Activated CD8-positive, alpha-beta T cell treated with anti-CD3 and anti-CD28 coated beads, Interleukin-2, amount 10 ng/mL, durations not matched to agents 7 days and 5 days (primary cell): Measurements from ENCODE around the gene NOP56. TPM values are rescaled to one million over a fixed set of nuclear protein-coding genes. Genes with fewer than 3 reads are reported as not detected.
"Not testable (repeated sequence)": the region's sequence is repeated elsewhere in the genome, so short reads cannot be mapped to it uniquely, and the experiment has no call there.

ENCODE experiments used
- ATAC-seq: fragments of 150-1000 bp; cut with Tn5 transposase; one replicate; pipeline ENCODE4 v1.10.0; 2021; ENCODE audit warnings: moderate library complexity
- CTCF ChIA-PET: fragments of 350-600 bp; sonication (Branson Sonifier 250); formaldehyde crosslinking; loops from one replicate; lab custom pipeline; 2021; ENCODE audit warnings: antibody characterized with exemption; lab: Charles Lee
- POLR2A ChIA-PET: fragments of 350-600 bp; sonication (Branson Sonifier 250); formaldehyde crosslinking; loops from one replicate; lab custom pipeline; 2021; ENCODE audit warnings: antibody characterized with exemption; lab: Charles Lee
- DNase-seq: peaks from one replicate; pipeline ENCODE4 v3.0.0-alpha.2; 2020
- H3K27ac Mint-ChIP-seq: one replicate; pipeline ENCODE4 v1.8.0; 2021; ENCODE audit warnings: mild to moderate bottlenecking, mixed read lengths
- H3K27me3 Mint-ChIP-seq: one replicate; pipeline ENCODE4 v1.8.0; 2021; ENCODE audit warnings: low read depth, mixed read lengths
- H3K36me3 Mint-ChIP-seq: one replicate; pipeline ENCODE4 v1.8.0; 2021; ENCODE audit warnings: low read depth, mixed read lengths
- H3K4me1 Mint-ChIP-seq: one replicate; pipeline ENCODE4 v1.8.0; 2021; ENCODE audit warnings: low read depth, mixed read lengths
- H3K4me3 Mint-ChIP-seq: one replicate; pipeline ENCODE4 v1.8.0; 2021; ENCODE audit warnings: mild to moderate bottlenecking, mixed read lengths
- H3K9me3 Mint-ChIP-seq: one replicate; pipeline ENCODE4 v1.8.0; 2022; ENCODE audit warnings: mixed read lengths; ENCODE audit not compliant: insufficient read depth
- total RNA-seq, 2 experiments: library from RNA; stranded (reverse); gene quantifications; one replicate each; pipeline ENCODE4 v1.2.3, GENCODE V29; 2021

Gene NOP56
- total RNA-seq, 2 experiments from 2014 or later, result 441 to 450 TPM

- CTCF ChIA-PET, result interaction anchor here (4.0 to 7.0 kb wide), 2 partner anchors 52 to 62 kb away, joined by 37 to 140 read pairs; no protein-coding TSS in a partner anchor
- no peak for DNase-seq
- H3K27me3 Mint-ChIP-seq, result peaks cover 42% of the 10 kb centered on the region
- no peaks in the 10 kb centered on the region for H3K9me3 Mint-ChIP-seq
- peaks cover 3% of the 10 kb centered on the region for H3K36me3 Mint-ChIP-seq
- H3K4me3 Mint-ChIP-seq, result no peak overlapping the region
- ATAC-seq, result no peak
- H3K27ac Mint-ChIP-seq, result no peak overlapping the region
- POLR2A ChIA-PET, result no interaction called here
- H3K4me1 Mint-ChIP-seq, result peaks cover 30% of the 10 kb centered on the region
Observed at GRCh38 chr20:2690213-2690612, 37.8 kb downstream of the NOP56 start.

- H3K4me1 Mint-ChIP-seq, result peaks cover 25% of the 10 kb centered on the region
- H3K27me3 Mint-ChIP-seq, result peaks cover 47% of the 10 kb centered on the region
- no peaks in the 10 kb centered on the region for H3K9me3 Mint-ChIP-seq
- H3K4me3 Mint-ChIP-seq, result no peak overlapping the region
- ChIA-PET CTCF (interaction anchor here (7.0 kb wide), 1 partner anchor 52 kb away, joined by 140 read pairs; no protein-coding TSS in a partner anchor), POLR2A (no interaction called here)
- ATAC-seq (no peak), DNase-seq (no peak)
- peaks cover 3% of the 10 kb centered on the region for H3K36me3 Mint-ChIP-seq
- H3K27ac Mint-ChIP-seq, result no peak overlapping the region
Observed at GRCh38 chr20:2690718-2691117, 38.3 kb downstream of the NOP56 start.

GRCh38 chr20:2691127-2691526, 38.7 kb downstream of the NOP56 start:
- no peaks in the 10 kb centered on the region for H3K9me3 Mint-ChIP-seq
- H3K4me1 Mint-ChIP-seq, result peaks cover 25% of the 10 kb centered on the region
- ATAC-seq, result no peak
- no peak for DNase-seq
- ChIA-PET CTCF (interaction anchor here (7.0 kb wide), 1 partner anchor 51 kb away, joined by 140 read pairs; no protein-coding TSS in a partner anchor), POLR2A (no interaction called here)
- peaks cover 51% of the 10 kb centered on the region for H3K27me3 Mint-ChIP-seq
- peaks cover 3% of the 10 kb centered on the region for H3K36me3 Mint-ChIP-seq
- no peak overlapping the region for H3K27ac Mint-ChIP-seq
- peak overlapping the region; percentile 74 for H3K4me3 Mint-ChIP-seq

GRCh38 chr20:2691663-2692035, 39.2 kb downstream of the NOP56 start:
- peaks cover 3% of the 10 kb centered on the region for H3K36me3 Mint-ChIP-seq
- ChIA-PET CTCF (no interaction called here), POLR2A (no interaction called here)
- H3K4me1 Mint-ChIP-seq, result peaks cover 25% of the 10 kb centered on the region
- H3K27me3 Mint-ChIP-seq, result peaks cover 54% of the 10 kb centered on the region
- H3K9me3 Mint-ChIP-seq, result no peaks in the 10 kb centered on the region
- DNase-seq (no peak), ATAC-seq (no peak)
- peak overlapping the region; percentile 74 for H3K4me3 Mint-ChIP-seq
- H3K27ac Mint-ChIP-seq, result no peak overlapping the region

- ChIA-PET CTCF (no interaction called here), POLR2A (no interaction called here)
- DNase-seq (no peak), ATAC-seq (peak; percentile 36)
- H3K36me3 Mint-ChIP-seq, result peaks cover 3% of the 10 kb centered on the region
- no peaks in the 10 kb centered on the region for H3K9me3 Mint-ChIP-seq
- peak within 1 kb of the TSS; percentile 74 for H3K4me3 Mint-ChIP-seq
- H3K27me3 Mint-ChIP-seq, result peaks cover 58% of the 10 kb centered on the region
- no peak within 1 kb of the TSS for H3K27ac Mint-ChIP-seq
- H3K4me1 Mint-ChIP-seq, result peaks cover 23% of the 10 kb centered on the region
Observed at GRCh38 chr20:2692036-2692885, 39.8 kb downstream of the NOP56 start, which contains the start of gene EBF4. Gene EBF4 (plus strand): TSS chr20:2692780. CDS start chr20:2693646, 866 bp downstream.

GRCh38 chr20:2692886-2693285, 40.5 kb downstream of the NOP56 start:
- ChIA-PET CTCF (interaction anchor here (1.5 kb wide), 1 partner anchor 49 kb away, joined by 4 read pairs; no protein-coding TSS in a partner anchor), POLR2A (interaction anchor here (0.6 kb wide), 1 partner anchor 48 kb away, joined by 3 read pairs; no protein-coding TSS in a partner anchor)
- H3K9me3 Mint-ChIP-seq, result no peaks in the 10 kb centered on the region
- ATAC-seq (peak; percentile 20), DNase-seq (no peak)
- no peak overlapping the region for H3K27ac Mint-ChIP-seq
- peaks cover 58% of the 10 kb centered on the region for H3K27me3 Mint-ChIP-seq
- peaks cover 3% of the 10 kb centered on the region for H3K36me3 Mint-ChIP-seq
- no peak overlapping the region for H3K4me3 Mint-ChIP-seq
- H3K4me1 Mint-ChIP-seq, result peaks cover 18% of the 10 kb centered on the region

- Mint-ChIP-seq H3K4me1 (peaks cover 12% of the 10 kb centered on the region), H3K9me3 (no peaks in the 10 kb centered on the region), H3K27ac (no peak overlapping the region), H3K4me3 (no peak overlapping the region), H3K27me3 (peaks cover 58% of the 10 kb centered on the region), H3K36me3 (peaks cover 3% of the 10 kb centered on the region)
- ATAC-seq (peak; percentile 56), DNase-seq (peak; percentile 40)
- CTCF ChIA-PET, result interaction anchor here (0.8 to 1.5 kb wide), 2 partner anchors 48 to 59 kb away, joined by 3 to 4 read pairs; no protein-coding TSS in a partner anchor
- POLR2A ChIA-PET, result interaction anchor here (0.6 kb wide), 1 partner anchor 48 kb away, joined by 3 read pairs; no protein-coding TSS in a partner anchor
Observed at GRCh38 chr20:2693286-2694007, 41.0 kb downstream of the NOP56 start.

- Mint-ChIP-seq H3K4me1 (peaks cover 9% of the 10 kb centered on the region), H3K27me3 (peaks cover 58% of the 10 kb centered on the region), H3K9me3 (no peaks in the 10 kb centered on the region), H3K4me3 (no peak overlapping the region), H3K36me3 (peaks cover 3% of the 10 kb centered on the region), H3K27ac (no peak overlapping the region)
- CTCF ChIA-PET, result interaction anchor here (0.8 to 1.5 kb wide), 2 partner anchors 48 to 59 kb away, joined by 3 to 4 read pairs; no protein-coding TSS in a partner anchor
- POLR2A ChIA-PET, result no interaction called here
- ATAC-seq, result no peak
- no peak for DNase-seq
Observed at GRCh38 chr20:2694008-2694471, 41.6 kb downstream of the NOP56 start.

GRCh38 chr20:2694519-2694918, 42.1 kb downstream of the NOP56 start:
- no peak for ATAC-seq
- H3K4me1 Mint-ChIP-seq, result peaks cover 7% of the 10 kb centered on the region
- CTCF ChIA-PET, result interaction anchor here (0.8 to 1.5 kb wide), 2 partner anchors 47 to 58 kb away, joined by 3 to 4 read pairs; no protein-coding TSS in a partner anchor
- peaks cover 3% of the 10 kb centered on the region for H3K36me3 Mint-ChIP-seq
- no peak overlapping the region for H3K27ac Mint-ChIP-seq
- H3K27me3 Mint-ChIP-seq, result peaks cover 53% of the 10 kb centered on the region
- POLR2A ChIA-PET, result no interaction called here
- no peaks in the 10 kb centered on the region for H3K9me3 Mint-ChIP-seq
- H3K4me3 Mint-ChIP-seq, result no peak overlapping the region
- no peak for DNase-seq

GRCh38 chr20:2695206-2695983, 43.0 kb downstream of the NOP56 start:
- ATAC-seq (no peak), DNase-seq (no peak)
- POLR2A ChIA-PET, result no interaction called here
- Mint-ChIP-seq H3K4me1 (peaks cover 7% of the 10 kb centered on the region), H3K9me3 (no peaks in the 10 kb centered on the region), H3K27me3 (peaks cover 45% of the 10 kb centered on the region), H3K36me3 (peaks cover 3% of the 10 kb centered on the region), H3K27ac (no peak overlapping the region), H3K4me3 (no peak overlapping the region)
- CTCF ChIA-PET, result no interaction called here

GRCh38 chr20:2695984-2696525, 43.6 kb downstream of the NOP56 start:
- H3K9me3 Mint-ChIP-seq, H3K27ac Mint-ChIP-seq, POLR2A ChIA-PET, H3K4me3 Mint-ChIP-seq, ATAC-seq, H3K36me3 Mint-ChIP-seq, H3K4me1 Mint-ChIP-seq: not testable (repeated sequence)
- H3K27me3 Mint-ChIP-seq, result peaks cover 40% of the 10 kb centered on the region
- DNase-seq, result peak; percentile 9
- CTCF ChIA-PET, result interaction anchor here (1.1 kb wide), 1 partner anchor 9 kb away, joined by 3 read pairs; no protein-coding TSS in a partner anchor
